Lung (tissue), 12 donors: ENCODE measurements around the gene ABHD8. TPM values are rescaled to one million over a fixed set of nuclear protein-coding genes. Genes with fewer than 3 reads are reported as not detected.

Source experiments
- ATAC-seq: fragments of 200-7000 bp; cut with Tn5 transposase; one replicate; pipeline ENCODE4 v1.9.1; 2020; ENCODE audit warnings: moderate number of reproducible peaks; ENCODE audit not compliant: insufficient read depth, low FRiP score
- DNase-seq, 3 donors: peaks; one replicate each; pipeline ENCODE4 v3.0.0-alpha.2; 2013 to 2017
- H3K27ac ChIP-seq, 2 donors: one replicate each; pipeline ENCODE4 v1.5.1; 2013; ENCODE audit warnings: mild to moderate bottlenecking in 2 of 2, moderate library complexity in 2 of 2, control low read depth in 1 of 2, inconsistent platforms in 1 of 2, low read depth in 1 of 2, low read length in 1 of 2
- H3K27me3 ChIP-seq, 3 donors: one replicate each; pipeline ENCODE4 v1.5.1; 2013; ENCODE audit warnings: low read length in 2 of 3; ENCODE audit not compliant: control insufficient read depth in 3 of 3, insufficient read depth in 3 of 3
- H3K36me3 ChIP-seq, 4 donors: one replicate each; pipeline ENCODE4 v1.5.1; 2013; ENCODE audit warnings: low read length in 4 of 4, mild to moderate bottlenecking in 1 of 4, moderate library complexity in 1 of 4; ENCODE audit not compliant: control insufficient read depth in 4 of 4, insufficient read depth in 4 of 4
- H3K4me1 ChIP-seq, 5 donors: one replicate each; pipeline ENCODE4 v1.5.1; 2013; ENCODE audit warnings: low read length in 5 of 5, mild to moderate bottlenecking in 2 of 5, moderate library complexity in 1 of 5; ENCODE audit not compliant: control insufficient read depth in 5 of 5, insufficient read depth in 5 of 5
- H3K4me3 ChIP-seq: one replicate; pipeline ENCODE4 v1.5.1; 2013; ENCODE audit warnings: mild to moderate bottlenecking, control low read depth, moderate library complexity
- H3K9ac ChIP-seq, 2 donors: one replicate each; pipeline ENCODE4 v1.5.1; 2013; ENCODE audit warnings: low read length in 2 of 2, control low read depth in 1 of 2; ENCODE audit not compliant: insufficient read depth in 1 of 2
- H3K9me3 ChIP-seq, 4 donors: one replicate each; pipeline ENCODE4 v1.5.1; 2013; ENCODE audit warnings: low read length in 3 of 4, mild to moderate bottlenecking in 1 of 4, moderate library complexity in 1 of 4; ENCODE audit not compliant: control insufficient read depth in 4 of 4, insufficient read depth in 3 of 4
- WGBS, 2 donors: extraction: QIAGEN DNeasy Blood & Tissue Kit; methylation state at CpG; one replicate each; pipeline ENCODE4 v1.1.7; 2013; 5-methylcytosine and 5-hydroxymethylcytosine counted together
- polyA plus RNA-seq, 2 donors: library from polyadenylated mRNA; stranded (reverse); fragments of 200-250 nt; gene quantifications; one replicate each; pipeline ENCODE4 v1.2.1, GENCODE V29; 2013
- total RNA-seq, 2 donors: library from RNA; depleted of rRNA in 1 of 2; stranded (reverse); fragments of >200 nt in 1 of 2; gene quantifications; one replicate each; pipeline ENCODE4 v1.2.1, GENCODE V29; 2014 to 2021
- TF ChIP-seq, protein P1 (sequence below): IDR thresholded peaks from 2 replicates; pipeline ENCODE4 v1.5.1; 2012; ENCODE audit warnings: mild to moderate bottlenecking; ENCODE audit errors: control extremely low read depth, extremely low read depth
- donor health status: control.
- donor health status: control.
- donor health status: Bipolar disorder and iron deficiency.
- donor health status: healthy.
- donor health status: DM: yes; HTN: yes; CAD: no.

Gene ABHD8
- total and polyA plus RNA-seq, 4 donors = 12.8 to 23.0 (median 15.1) TPM

DNA sequence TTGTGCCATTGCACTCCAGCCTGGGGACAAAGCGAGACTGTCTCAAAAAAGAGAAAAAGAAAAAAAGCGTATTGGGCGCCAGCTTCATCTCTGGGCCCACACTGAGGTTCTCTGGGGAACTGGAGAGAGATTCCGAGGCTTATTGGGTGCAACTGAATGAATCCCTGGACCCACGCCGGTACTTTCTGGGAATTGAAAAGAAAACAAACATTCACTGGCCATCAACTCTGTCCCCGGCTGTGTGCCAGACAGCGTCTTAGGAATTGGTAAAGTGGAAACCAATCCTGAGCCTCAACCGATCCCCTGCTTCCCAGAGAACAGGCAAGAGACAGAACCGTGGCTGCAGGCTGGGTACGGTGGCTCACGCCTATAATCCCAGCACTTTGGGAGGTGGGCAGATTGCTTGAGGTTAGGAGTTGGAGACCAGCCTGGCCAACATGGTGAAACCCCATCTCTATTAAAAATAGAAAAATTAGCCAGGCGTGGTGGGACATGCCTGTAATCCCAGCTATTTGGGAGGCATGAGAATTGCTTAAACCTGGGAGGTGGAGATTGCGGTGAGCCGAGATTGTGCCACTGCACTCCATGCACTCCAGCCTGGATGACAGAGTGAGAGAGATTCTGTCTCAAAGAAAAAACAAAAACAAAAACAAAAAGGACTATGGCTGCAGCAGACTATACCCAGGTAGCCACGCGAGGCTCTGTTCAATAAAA is 22.8 kb upstream of the ABHD8 start:
- no peak overlapping the region for H3K9ac ChIP-seq
- TF ChIP-seq, protein P1, sequence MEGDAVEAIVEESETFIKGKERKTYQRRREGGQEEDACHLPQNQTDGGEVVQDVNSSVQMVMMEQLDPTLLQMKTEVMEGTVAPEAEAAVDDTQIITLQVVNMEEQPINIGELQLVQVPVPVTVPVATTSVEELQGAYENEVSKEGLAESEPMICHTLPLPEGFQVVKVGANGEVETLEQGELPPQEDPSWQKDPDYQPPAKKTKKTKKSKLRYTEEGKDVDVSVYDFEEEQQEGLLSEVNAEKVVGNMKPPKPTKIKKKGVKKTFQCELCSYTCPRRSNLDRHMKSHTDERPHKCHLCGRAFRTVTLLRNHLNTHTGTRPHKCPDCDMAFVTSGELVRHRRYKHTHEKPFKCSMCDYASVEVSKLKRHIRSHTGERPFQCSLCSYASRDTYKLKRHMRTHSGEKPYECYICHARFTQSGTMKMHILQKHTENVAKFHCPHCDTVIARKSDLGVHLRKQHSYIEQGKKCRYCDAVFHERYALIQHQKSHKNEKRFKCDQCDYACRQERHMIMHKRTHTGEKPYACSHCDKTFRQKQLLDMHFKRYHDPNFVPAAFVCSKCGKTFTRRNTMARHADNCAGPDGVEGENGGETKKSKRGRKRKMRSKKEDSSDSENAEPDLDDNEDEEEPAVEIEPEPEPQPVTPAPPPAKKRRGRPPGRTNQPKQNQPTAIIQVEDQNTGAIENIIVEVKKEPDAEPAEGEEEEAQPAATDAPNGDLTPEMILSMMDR = no peak
- H3K9me3 ChIP-seq = peaks cover 0 to 2% (median 0%) of the 10 kb centered on the region in 4 donors
- H3K27ac ChIP-seq = no peak overlapping the region
- peaks cover 0 to 21% (median 6%) of the 10 kb centered on the region in 4 donors for H3K36me3 ChIP-seq
- H3K4me3 ChIP-seq = no peak overlapping the region
- peaks cover 0 to 8% (median 6%) of the 10 kb centered on the region in 5 donors for H3K4me1 ChIP-seq
- ATAC-seq (no peak), DNase-seq (no peak)
- H3K27me3 ChIP-seq = peaks cover 0 to 9% (median 2%) of the 10 kb centered on the region in 3 donors
- 80 to 87% methylated on average over 17 of the region's 17 CpGs for WGBS, 2 donors

DNA sequence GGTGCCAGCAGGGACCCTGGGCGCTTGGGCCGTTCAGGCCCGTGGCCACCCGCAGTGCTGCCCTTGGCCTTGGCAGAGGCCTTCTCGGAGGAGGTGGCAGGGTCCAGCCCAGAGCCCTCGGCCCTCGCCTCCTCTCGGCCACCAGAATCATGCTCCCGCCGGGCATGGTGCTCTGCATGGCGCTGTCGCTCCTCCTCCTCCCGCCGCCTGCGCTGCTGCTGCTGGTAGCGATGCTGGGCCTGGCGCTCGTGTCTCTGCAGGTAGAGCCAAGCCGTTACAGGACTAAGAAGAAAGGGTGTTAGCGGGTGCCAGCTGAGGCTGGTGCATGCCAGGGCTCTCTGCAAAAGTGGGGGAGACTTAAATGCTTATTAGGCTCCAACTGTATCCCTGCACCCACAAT is 21.9 kb upstream of the ABHD8 start:
- no peak overlapping the region for H3K9ac ChIP-seq
- H3K27ac ChIP-seq = no peak overlapping the region
- no peak for DNase-seq
- H3K4me1 ChIP-seq = peaks cover 0 to 8% (median 6%) of the 10 kb centered on the region in 5 donors
- no peak for ATAC-seq
- peaks cover 0 to 5% (median 0%) of the 10 kb centered on the region in 3 donors for H3K27me3 ChIP-seq
- peaks cover 0 to 28% (median 7%) of the 10 kb centered on the region in 4 donors for H3K36me3 ChIP-seq
- TF ChIP-seq, protein P1 = no peak
- 95 to 97% methylated on average over 20 of the region's 20 CpGs for WGBS, 2 donors
- H3K9me3 ChIP-seq = peaks cover 0 to 2% (median 0%) of the 10 kb centered on the region in 4 donors
- H3K4me3 ChIP-seq = no peak overlapping the region

DNA sequence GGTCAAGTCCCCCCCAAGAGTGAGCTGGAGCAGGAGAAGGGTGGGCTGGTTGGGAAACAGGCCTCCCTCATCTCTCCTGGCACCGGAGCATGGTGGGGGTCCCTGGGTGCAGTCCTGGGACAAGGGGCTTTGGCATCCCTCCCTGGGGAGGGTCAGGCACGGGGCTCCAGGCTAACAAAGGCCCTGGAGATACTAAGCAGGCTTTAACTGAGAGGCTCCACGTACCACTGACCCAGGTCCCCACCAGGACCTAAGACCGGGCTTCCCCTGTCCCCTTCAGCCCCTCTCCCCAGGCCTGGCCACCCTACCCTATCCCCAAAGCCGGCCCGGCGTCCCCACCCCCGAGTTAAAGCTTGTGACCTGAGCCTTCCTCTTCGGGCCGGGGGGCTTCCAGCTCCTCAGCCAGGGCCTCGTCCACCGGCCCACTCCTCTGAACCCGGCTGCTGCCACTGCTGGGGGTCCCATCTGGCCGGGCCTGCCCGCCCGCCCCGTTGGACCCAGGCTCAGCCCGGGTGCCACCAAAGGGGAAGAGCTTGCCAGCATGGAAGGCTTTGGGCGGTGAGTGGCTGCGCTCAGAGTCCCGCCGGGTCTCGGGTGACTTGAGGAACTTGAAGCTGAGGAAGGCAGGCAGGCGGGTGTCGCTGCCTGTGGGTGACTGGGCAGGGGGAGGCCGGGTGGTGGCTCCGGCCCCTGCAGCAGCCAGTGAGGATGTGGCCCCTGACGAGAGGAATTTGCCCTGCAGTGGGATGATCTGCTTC is 21.3 kb upstream of the ABHD8 start:
- 87 to 89% methylated on average over 27 to 28 of the region's 28 CpGs for WGBS, 2 donors
- TF ChIP-seq, protein P1 = no peak
- DNase-seq = no peak
- peaks cover 0 to 8% (median 4%) of the 10 kb centered on the region in 5 donors for H3K4me1 ChIP-seq
- H3K27ac ChIP-seq = no peak overlapping the region
- ATAC-seq = no peak
- H3K9ac ChIP-seq = no peak overlapping the region
- no peak overlapping the region for H3K4me3 ChIP-seq
- H3K9me3 ChIP-seq = peaks cover 0 to 2% (median 0%) of the 10 kb centered on the region in 4 donors
- H3K27me3 ChIP-seq = peaks cover 0 to 2% (median 0%) of the 10 kb centered on the region in 3 donors
- peaks cover 0 to 31% (median 8%) of the 10 kb centered on the region in 4 donors for H3K36me3 ChIP-seq
